Measurements from ENCODE around the gene MCUB. TPM values are rescaled to one million over a fixed set of nuclear protein-coding genes. Genes with fewer than 3 reads are reported as not detected.

The MCUB gene
- total RNA-seq, 1 donor from 2014 or later, result 3.9 TPM

- no peak for DNase-seq (ENCODE audit: low spot score, unreplicated experiment)
- H3K4me3 Mint-ChIP-seq (ENCODE audit: low read depth), result no peak overlapping the region
Measured at GRCh38 chr4:109657854-109658418, 97.9 kb downstream of the MCUB start.

GRCh38 chr4:109658871-109659410, 98.9 kb downstream of the MCUB start:
- H3K27ac Mint-ChIP-seq, result no peak overlapping the region
- H3K4me3 Mint-ChIP-seq (ENCODE audit: low read depth), result no peak overlapping the region
- no peaks in the 10 kb centered on the region for H3K4me1 Mint-ChIP-seq (ENCODE audit: low read depth)
- no peak for TF ChIP-seq CTCF (IDR thresholded peaks at IDR 0.05; ENCODE audit: unreplicated experiment)
- no peak for DNase-seq (ENCODE audit: low spot score, unreplicated experiment)
- no peaks in the 10 kb centered on the region for H3K9me3 Mint-ChIP-seq (ENCODE audit: low read depth)
- no peaks in the 10 kb centered on the region for H3K27me3 Mint-ChIP-seq
- no peaks in the 10 kb centered on the region for H3K36me3 Mint-ChIP-seq (ENCODE audit: insufficient read depth)

More at GRCh38 chr4:109657854-109658418, 97.9 kb downstream of the MCUB start:
- TF ChIP-seq CTCF (IDR thresholded peaks at IDR 0.05; ENCODE audit: unreplicated experiment), result no peak
- Mint-ChIP-seq H3K36me3 (ENCODE audit: insufficient read depth) (no peaks in the 10 kb centered on the region), H3K4me1 (ENCODE audit: low read depth) (no peaks in the 10 kb centered on the region), H3K27ac (no peak overlapping the region), H3K27me3 (no peaks in the 10 kb centered on the region), H3K9me3 (ENCODE audit: low read depth) (no peaks in the 10 kb centered on the region)

- TF ChIP-seq CTCF (IDR thresholded peaks at IDR 0.05; ENCODE audit: unreplicated experiment), result no peak
- DNase-seq (ENCODE audit: low spot score, unreplicated experiment), result no peak
- Mint-ChIP-seq H3K9me3 (ENCODE audit: low read depth) (no peaks in the 10 kb centered on the region), H3K27ac (no peak overlapping the region), H3K27me3 (no peaks in the 10 kb centered on the region), H3K4me3 (ENCODE audit: low read depth) (no peak overlapping the region), H3K36me3 (ENCODE audit: insufficient read depth) (no peaks in the 10 kb centered on the region), H3K4me1 (ENCODE audit: low read depth) (peaks cover under 1% of the 10 kb centered on the region)
Measured at GRCh38 chr4:109662116-109662515, 102.1 kb downstream of the MCUB start.

- Mint-ChIP-seq H3K36me3 (ENCODE audit: insufficient read depth) (no peaks in the 10 kb centered on the region), H3K4me3 (ENCODE audit: low read depth) (no peak overlapping the region), H3K27me3 (no peaks in the 10 kb centered on the region), H3K4me1 (ENCODE audit: low read depth) (peaks cover 4% of the 10 kb centered on the region), H3K9me3 (ENCODE audit: low read depth) (no peaks in the 10 kb centered on the region), H3K27ac (no peak overlapping the region)
- no peak for TF ChIP-seq CTCF (IDR thresholded peaks at IDR 0.05; ENCODE audit: unreplicated experiment)
- DNase-seq (ENCODE audit: low spot score, unreplicated experiment), result no peak
Measured at GRCh38 chr4:109662771-109663170, 102.7 kb downstream of the MCUB start.

- H3K4me3 Mint-ChIP-seq (ENCODE audit: low read depth), result no peak overlapping the region
- no peak overlapping the region for H3K27ac Mint-ChIP-seq
- DNase-seq (ENCODE audit: low spot score, unreplicated experiment), result no peak
- TF ChIP-seq CTCF (IDR thresholded peaks at IDR 0.05; ENCODE audit: unreplicated experiment), result no peak
- H3K36me3 Mint-ChIP-seq (ENCODE audit: insufficient read depth), result no peaks in the 10 kb centered on the region
- H3K27me3 Mint-ChIP-seq, result no peaks in the 10 kb centered on the region
- peaks cover 4% of the 10 kb centered on the region for H3K4me1 Mint-ChIP-seq (ENCODE audit: low read depth)
- H3K9me3 Mint-ChIP-seq (ENCODE audit: low read depth), result no peaks in the 10 kb centered on the region
Measured at GRCh38 chr4:109665783-109666485, 105.9 kb downstream of the MCUB start.
